A673 (cell line): ENCODE results near the gene UQCRQ. TPM values are rescaled to one million over a fixed set of nuclear protein-coding genes. Genes with fewer than 3 reads are reported as not detected.

Experiments
- BruUV-seq: library from RNA; stranded (reverse); fragments of 400-500 nt; replicated peaks from 2 replicates; lab custom pipeline; 2021; lab: Mats Ljungman, UMichigan
- CTCF ChIA-PET: fragments of 300-600 bp; sonication (Branson Sonifier 250); formaldehyde crosslinking; loops from one replicate; lab custom pipeline; 2022; ENCODE audit warnings: antibody characterized with exemption; lab: Charles Lee
- POLR2A ChIA-PET: fragments of 300-600 bp; sonication (Branson Sonifier 250); formaldehyde crosslinking; loops from one replicate; lab custom pipeline; 2022; ENCODE audit warnings: antibody characterized with exemption; ENCODE audit not compliant: low non-redundant PET; lab: Charles Lee
- DNase-seq: peaks from one replicate; pipeline ENCODE4 v3.0.0-alpha.2; 2015; ENCODE audit warnings: low spot score
- H3K27ac ChIP-seq: fragments of 200-600 bp; sonication (generic); 2 replicates; pipeline ENCODE4 v1.5.1; 2016; ENCODE audit warnings: mixed run types, low read depth, mild to moderate bottlenecking, mixed read lengths, antibody characterized with exemption, low read length; ENCODE audit not compliant: poor library complexity, severe bottlenecking
- H3K27me3 ChIP-seq: fragments of 200-600 bp; sonication (generic); replicated peaks from 2 replicates; pipeline ENCODE4 v1.6.1; 2017; ENCODE audit warnings: mixed run types, low read depth, mild to moderate bottlenecking, mixed read lengths, antibody characterized with exemption, low read length; ENCODE audit not compliant: insufficient read depth, poor library complexity
- H3K36me3 ChIP-seq: fragments of 200-600 bp; sonication (generic); 2 replicates; pipeline ENCODE4 v1.6.1; 2016; ENCODE audit warnings: mixed run types, mild to moderate bottlenecking, mixed read lengths, antibody characterized with exemption, low read length; ENCODE audit not compliant: insufficient read depth, poor library complexity, severe bottlenecking
- H3K4me1 ChIP-seq: fragments of 200-600 bp; sonication (generic); 2 replicates; pipeline ENCODE4 v1.6.1; 2017; ENCODE audit warnings: mixed run types, mild to moderate bottlenecking, mixed read lengths, antibody characterized with exemption, low read length; ENCODE audit not compliant: insufficient read depth, poor library complexity, severe bottlenecking
- H3K4me3 ChIP-seq: fragments of 200-600 bp; sonication (generic); 2 replicates; pipeline ENCODE4 v1.5.1; 2016; ENCODE audit warnings: low read depth, mixed run types, mild to moderate bottlenecking, mixed read lengths, low read length; ENCODE audit not compliant: poor library complexity, severe bottlenecking
- H3K9me3 ChIP-seq: fragments of 200-600 bp; sonication (generic); 2 replicates; pipeline ENCODE4 v1.6.1; 2016; ENCODE audit warnings: mixed run types, low read depth, mild to moderate bottlenecking, mixed read lengths, antibody characterized with exemption, low read length; ENCODE audit not compliant: poor library complexity, severe bottlenecking
- EZH2 ChIP-seq: fragments of 200-600 bp; sonication (generic); IDR thresholded peaks from 2 replicates; pipeline ENCODE4 v1.6.1; 2017; ENCODE audit warnings: borderline replicate concordance, low read depth, mild to moderate bottlenecking, mixed read lengths, antibody characterized with exemption, low read length; ENCODE audit not compliant: poor library complexity, severe bottlenecking
- intact Hi-C: fragments of 100-400 bp; cut with micrococcal nuclease; formaldehyde crosslinking; loops from one replicate; pipeline ENCODE4 v1.10.0; 2022; ENCODE audit not compliant: unreplicated experiment
- total RNA-seq: library from RNA; stranded (reverse); gene quantifications from 2 replicates; pipeline ENCODE4 v1.2.3, GENCODE V29; 2021
- TF ChIP-seq, protein P1 (sequence below): fragments of 300-800, 200-600 bp; sonication (generic); conservative IDR thresholded peaks from 2 replicates; pipeline ENCODE4 v1.5.1; 2017; ENCODE audit warnings: low read depth, mild to moderate bottlenecking, antibody characterized with exemption, low read length, moderate library complexity, mixed read lengths

Gene UQCRQ
- total RNA-seq, 1 experiment from 2014 or later: 542 TPM

DNA sequence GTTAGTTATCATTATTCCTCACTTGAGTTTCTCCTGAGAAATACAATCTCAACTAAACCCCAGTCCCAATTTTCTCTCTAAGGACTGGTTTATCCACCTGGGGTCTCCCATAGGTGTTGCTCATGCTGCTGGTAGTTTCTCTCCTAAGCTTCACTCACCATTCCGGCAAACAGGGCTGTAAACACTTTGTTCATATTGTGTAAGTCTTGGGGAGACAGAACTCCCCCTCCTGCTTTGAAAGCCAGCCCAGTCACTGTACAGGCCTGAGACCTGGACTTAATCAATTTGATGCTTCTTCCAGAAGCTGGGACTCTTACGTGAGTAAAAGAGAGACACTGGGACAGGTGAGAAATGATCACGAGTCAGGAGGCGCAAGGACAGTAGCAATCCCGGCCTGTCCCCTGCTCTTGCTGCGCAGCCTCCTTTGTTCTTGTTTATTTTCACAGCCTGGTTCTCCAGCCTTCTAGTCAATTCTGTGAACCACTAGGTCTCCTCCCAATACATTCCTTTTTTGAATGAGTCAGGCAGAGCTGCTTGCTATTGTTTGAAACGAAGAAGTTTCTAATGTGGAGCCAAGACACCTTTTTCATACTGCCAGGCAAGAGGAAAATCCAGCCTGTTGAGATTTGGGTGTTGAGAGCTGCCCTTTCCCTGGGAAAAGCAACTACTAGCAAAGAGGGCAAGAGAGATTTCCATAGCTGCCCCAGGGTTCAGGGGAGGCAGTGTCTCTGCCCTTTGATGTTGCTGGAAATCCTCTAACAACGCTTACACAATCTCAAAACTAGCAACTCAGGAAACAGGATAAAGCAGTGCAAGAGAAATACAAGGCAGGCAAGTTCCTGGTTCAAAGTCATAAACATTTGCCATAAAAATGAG, 26.8 kb upstream of the UQCRQ start:
- no peak overlapping the region for H3K4me3 ChIP-seq
- TF ChIP-seq, protein P1, sequence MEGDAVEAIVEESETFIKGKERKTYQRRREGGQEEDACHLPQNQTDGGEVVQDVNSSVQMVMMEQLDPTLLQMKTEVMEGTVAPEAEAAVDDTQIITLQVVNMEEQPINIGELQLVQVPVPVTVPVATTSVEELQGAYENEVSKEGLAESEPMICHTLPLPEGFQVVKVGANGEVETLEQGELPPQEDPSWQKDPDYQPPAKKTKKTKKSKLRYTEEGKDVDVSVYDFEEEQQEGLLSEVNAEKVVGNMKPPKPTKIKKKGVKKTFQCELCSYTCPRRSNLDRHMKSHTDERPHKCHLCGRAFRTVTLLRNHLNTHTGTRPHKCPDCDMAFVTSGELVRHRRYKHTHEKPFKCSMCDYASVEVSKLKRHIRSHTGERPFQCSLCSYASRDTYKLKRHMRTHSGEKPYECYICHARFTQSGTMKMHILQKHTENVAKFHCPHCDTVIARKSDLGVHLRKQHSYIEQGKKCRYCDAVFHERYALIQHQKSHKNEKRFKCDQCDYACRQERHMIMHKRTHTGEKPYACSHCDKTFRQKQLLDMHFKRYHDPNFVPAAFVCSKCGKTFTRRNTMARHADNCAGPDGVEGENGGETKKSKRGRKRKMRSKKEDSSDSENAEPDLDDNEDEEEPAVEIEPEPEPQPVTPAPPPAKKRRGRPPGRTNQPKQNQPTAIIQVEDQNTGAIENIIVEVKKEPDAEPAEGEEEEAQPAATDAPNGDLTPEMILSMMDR: no peak
- TF ChIP-seq EZH2: no peak
- DNase-seq: no peak
- ChIA-PET CTCF (no interaction called here), POLR2A (no interaction called here)
- no peak overlapping the region for H3K27ac ChIP-seq
- intact Hi-C loops: no loop called here
- H3K4me1 ChIP-seq: no peaks in the 10 kb centered on the region
- no peaks in the 10 kb centered on the region for H3K9me3 ChIP-seq
- H3K27me3 ChIP-seq: no peaks in the 10 kb centered on the region
- H3K36me3 ChIP-seq: no peaks in the 10 kb centered on the region
- no TSS peak for BruUV-seq

DNA sequence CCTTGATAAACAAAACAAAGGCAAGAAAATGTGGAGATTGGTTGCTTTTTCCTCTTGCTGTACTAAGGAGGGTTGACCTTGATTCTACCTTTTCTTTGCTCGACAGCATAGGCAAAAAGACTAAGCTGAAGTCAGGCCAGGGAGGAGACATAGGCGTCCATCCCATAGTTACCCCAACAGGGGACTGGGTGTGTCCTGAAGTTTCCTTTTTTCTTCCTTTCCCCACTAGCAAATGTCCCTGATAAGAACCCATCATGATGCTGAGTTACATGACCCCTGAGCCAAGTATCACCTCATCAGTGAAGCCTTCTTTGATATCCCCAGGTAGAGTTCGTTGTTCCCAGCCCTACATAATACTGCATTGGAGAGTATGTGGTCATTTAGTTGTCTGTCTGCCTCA, 26.1 kb upstream of the UQCRQ start:
- Histone ChIP-seq H3K36me3 (no peaks in the 10 kb centered on the region), H3K4me3 (no peak overlapping the region), H3K27ac (no peak overlapping the region), H3K27me3 (no peaks in the 10 kb centered on the region), H3K4me1 (no peaks in the 10 kb centered on the region), H3K9me3 (no peaks in the 10 kb centered on the region)
- ChIA-PET CTCF (no interaction called here), POLR2A (no interaction called here)
- no peak for DNase-seq
- BruUV-seq: no TSS peak
- intact Hi-C loops: no loop called here
- TF ChIP-seq, protein P1: no peak
- no peak for TF ChIP-seq EZH2

DNA sequence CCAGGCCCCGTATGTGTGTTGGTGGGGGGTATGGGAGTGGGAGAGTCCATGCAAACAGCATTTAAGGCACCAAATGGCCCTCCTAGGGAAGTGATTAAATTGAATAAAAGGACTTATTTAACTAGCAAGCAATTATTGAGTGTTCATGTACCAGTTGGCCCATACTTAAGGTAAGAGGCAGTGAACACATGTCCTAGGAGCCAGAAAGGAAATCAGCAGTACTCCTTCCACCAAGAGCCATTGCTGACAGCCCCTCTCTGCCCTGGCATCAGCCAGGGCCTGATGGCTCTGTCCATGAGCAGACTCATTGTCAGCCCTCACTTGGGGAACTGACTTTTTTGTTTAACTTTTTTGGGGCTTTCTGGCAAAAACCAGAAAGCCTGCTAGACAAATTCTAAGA, 25.5 kb upstream of the UQCRQ start:
- CTCF ChIA-PET: no interaction called here
- POLR2A ChIA-PET: no interaction called here
- H3K27me3 ChIP-seq: no peaks in the 10 kb centered on the region

More for the DNA sequence above, 25.5 kb upstream of the UQCRQ start:
- Histone ChIP-seq H3K36me3 (no peaks in the 10 kb centered on the region), H3K27ac (no peak overlapping the region), H3K4me1 (no peaks in the 10 kb centered on the region), H3K9me3 (no peaks in the 10 kb centered on the region), H3K4me3 (no peak overlapping the region)
- intact Hi-C loops: no loop called here
- no peak for TF ChIP-seq EZH2
- TF ChIP-seq, protein P1: no peak
- DNase-seq: no peak
- BruUV-seq: no TSS peak
